Left lung (tissue), 10 donors: ENCODE data around the gene SETD6. TPM values are rescaled to one million over a fixed set of nuclear protein-coding genes. Genes with fewer than 3 reads are reported as not detected.
A peak's percentile ranks its signal among the peaks of the same experiment; 100 is the strongest.

Experiments used
- ATAC-seq: fragments of 200-7000 bp; cut with Tn5 transposase; one replicate; pipeline ENCODE4 v1.9.1; 2020; ENCODE audit warnings: moderate library complexity
- DNase-seq, 4 donors: peaks; one replicate each; pipeline ENCODE4 v3.0.0-alpha.2; 2013 to 2020
- H3K27ac ChIP-seq, 2 donors: fragments of 200-600 bp; sonication (generic) in 1 of 2; one replicate each; pipeline versions ENCODE4 v1.5.0 to v1.8.0; 2020 to 2021
- H3K27me3 ChIP-seq, 2 donors: fragments of 200-600 bp; sonication (generic) in 1 of 2; one replicate each; pipeline versions ENCODE4 v1.5.0 to v1.8.0; 2020 to 2021
- H3K36me3 ChIP-seq, 2 donors: fragments of 200-600 bp; sonication (generic) in 1 of 2; one replicate each; pipeline versions ENCODE4 v1.5.0 to v1.8.0; 2020 to 2021
- H3K4me1 ChIP-seq, 2 donors: fragments of 200-600 bp; one replicate each; pipeline ENCODE4 v1.8.0; 2021
- H3K4me3 ChIP-seq, 2 donors: fragments of 200-600 bp; sonication (generic) in 1 of 2; one replicate each; pipeline versions ENCODE4 v1.5.0 to v1.8.0; 2020 to 2021; ENCODE audit warnings: mild to moderate bottlenecking in 1 of 2
- H3K9me3 ChIP-seq, 2 donors: fragments of 200-600 bp; sonication (generic) in 1 of 2; one replicate each; pipeline versions ENCODE4 v1.5.0 to v1.8.0; 2020 to 2021
- CTCF ChIP-seq, 2 donors: fragments of 200-600 bp; sonication (generic) in 1 of 2; IDR thresholded peaks; one replicate each; pipeline versions ENCODE4 v1.5.0 to v1.8.0; 2021; ENCODE audit warnings: antibody characterized with exemption in 2 of 2
- intact Hi-C, 2 donors: fragments of 100-400 bp; cut with DNase I; formaldehyde crosslinking; loops; one replicate each; pipeline versions ENCODE4 v1.11.2 to v1.14.2; 2022
- polyA plus RNA-seq, 6 donors: library from polyadenylated mRNA; unstranded; fragments of 120-200 nt; gene quantifications; one replicate each; pipeline ENCODE4 v1.2.1, GENCODE V29; 2013; ENCODE audit not compliant: insufficient read length in 6 of 6
- total RNA-seq, 2 donors: library from RNA; stranded (reverse); fragmentation: NEBNext Ultra II Directional; extraction: Animal tissue kit (Norgen Biotek cat#: 25700); gene quantifications; one replicate each; pipeline ENCODE4 v1.2.1, GENCODE V29; 2021
- donor health status: DM: no; HTN: yes; CAD: no.
- donor health status: DM: no; HTN: no; CAD: no.

The SETD6 gene
- total and polyA plus RNA-seq, 8 donors = 14.3 to 39.1 (median 32.3) TPM

DNA sequence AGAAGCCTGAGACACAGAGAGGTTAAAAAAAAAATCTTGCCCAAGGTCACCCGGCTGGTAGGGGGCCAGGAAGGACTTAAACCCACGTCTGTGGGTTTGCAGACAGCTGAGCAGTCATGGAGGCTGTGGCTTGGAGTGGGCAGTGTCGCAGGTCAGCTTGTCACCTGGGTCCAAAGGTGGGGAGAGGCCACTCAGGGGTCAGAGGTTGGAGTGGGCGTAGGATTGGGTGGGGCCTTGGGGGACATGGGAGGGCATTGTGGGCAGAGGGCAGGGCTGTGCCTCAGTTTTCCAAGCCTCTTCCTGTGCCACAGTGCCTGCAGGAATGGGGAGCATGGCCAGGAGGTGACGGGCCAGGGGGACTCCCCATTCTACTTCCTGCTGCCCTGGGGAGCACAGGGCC, 17.4 kb upstream of the SETD6 start:
- Histone ChIP-seq H3K36me3 (no peaks in the 10 kb centered on the region), H3K4me1 (peaks cover 10 to 11% of the 10 kb centered on the region in 2 donors), H3K27me3 (peaks cover 12 to 45% of the 10 kb centered on the region in 2 donors), H3K9me3 (no peaks in the 10 kb centered on the region), H3K27ac (no peak overlapping the region), H3K4me3 (no peak overlapping the region)
- intact Hi-C loops = no loop called here
- no peak for TF ChIP-seq CTCF (IDR thresholded peaks at IDR 0.05)
- no peak for DNase-seq
- ATAC-seq = no peak

DNA sequence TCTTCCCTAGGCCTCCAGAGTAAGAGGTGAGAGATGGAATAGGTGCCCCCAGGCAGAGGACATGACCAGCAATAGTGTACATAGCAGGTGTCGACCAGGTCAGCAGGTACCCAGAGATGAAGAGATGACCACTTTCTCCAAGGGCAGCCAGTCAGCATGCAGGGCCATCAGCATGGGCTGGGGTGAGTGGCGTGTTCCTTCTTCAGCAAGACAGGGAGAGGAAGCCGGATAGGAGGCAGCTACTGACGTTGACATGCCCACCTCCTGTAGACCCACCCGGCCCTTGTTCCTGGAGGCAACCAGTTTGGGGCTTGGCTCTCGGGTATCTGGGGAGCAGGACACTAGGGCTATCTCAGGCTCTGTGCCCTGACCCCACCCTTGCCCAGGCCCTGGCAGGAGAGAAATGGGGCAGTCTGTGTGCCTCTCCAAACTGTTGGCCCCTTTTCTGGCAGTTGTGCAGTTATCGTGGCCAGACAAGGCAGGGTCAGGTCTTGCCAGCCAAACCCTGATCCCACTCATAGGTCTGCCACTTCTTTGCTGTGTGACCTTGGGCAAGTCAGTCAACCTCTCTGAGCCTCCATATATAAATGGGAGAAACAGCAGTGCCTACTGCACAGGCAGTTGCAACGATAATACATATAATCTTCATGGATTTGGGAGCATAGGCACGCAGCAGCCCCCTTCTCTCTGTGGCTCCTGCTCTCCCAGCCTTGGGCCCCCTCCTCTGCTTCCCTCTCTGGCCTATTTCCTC, 16.8 kb upstream of the SETD6 start:
- no peak for ATAC-seq
- no peaks in the 10 kb centered on the region for H3K36me3 ChIP-seq
- no peak for DNase-seq
- no peaks in the 10 kb centered on the region for H3K9me3 ChIP-seq
- H3K4me3 ChIP-seq = no peak overlapping the region
- H3K4me1 ChIP-seq = peaks cover 10 to 11% of the 10 kb centered on the region in 2 donors
- H3K27me3 ChIP-seq = peaks cover 12 to 45% of the 10 kb centered on the region in 2 donors
- TF ChIP-seq CTCF (IDR thresholded peaks at IDR 0.05) = no peak
- intact Hi-C loops = no loop called here
- no peak overlapping the region for H3K27ac ChIP-seq

- DNase-seq (no peak), ATAC-seq (no peak)
- no peaks in the 10 kb centered on the region for H3K9me3 ChIP-seq
Observed at GRCh38 chr16:58499092-58499511, 16.2 kb upstream of the SETD6 start.

GRCh38 chr16:58499615-58500351, 15.5 kb upstream of the SETD6 start, which contains the start of gene NDRG4:
NDRG4 (plus strand) TSS chr16:58500143; CDS start chr16:58500249, 106 bp downstream.
- Histone ChIP-seq H3K4me3 (peak within 1 kb of the TSS in 1 of 2 donors; percentile 5), H3K27me3 (peaks cover 12 to 55% of the 10 kb centered on the region in 2 donors), H3K36me3 (no peaks in the 10 kb centered on the region), H3K9me3 (no peaks in the 10 kb centered on the region), H3K27ac (no peak within 1 kb of the TSS), H3K4me1 (peaks cover 10 to 11% of the 10 kb centered on the region in 2 donors)
- no peak for TF ChIP-seq CTCF (IDR thresholded peaks at IDR 0.05)
- DNase-seq (peak in 2 of 4 donors; percentile 64 to 72), ATAC-seq (peak; percentile 63)
- intact Hi-C loops = no loop called here

More at GRCh38 chr16:58499092-58499511, 16.2 kb upstream of the SETD6 start:
- Histone ChIP-seq H3K36me3 (no peaks in the 10 kb centered on the region), H3K4me3 (no peak overlapping the region), H3K27me3 (peaks cover 12 to 48% of the 10 kb centered on the region in 2 donors), H3K27ac (no peak overlapping the region), H3K4me1 (peaks cover 10 to 11% of the 10 kb centered on the region in 2 donors)
- intact Hi-C loops = no loop called here
- TF ChIP-seq CTCF (IDR thresholded peaks at IDR 0.05) = no peak
